ENCODE results near the gene CDH23.
A peak's percentile ranks its signal among the peaks of the same experiment; 100 is the strongest.

The CDH23 gene

GRCh38 chr10:71690094-71690720 lies 293.5 kb downstream of the CDH23 start:
- DNase-seq (ENCODE audit: low read depth): no peak

DNA sequence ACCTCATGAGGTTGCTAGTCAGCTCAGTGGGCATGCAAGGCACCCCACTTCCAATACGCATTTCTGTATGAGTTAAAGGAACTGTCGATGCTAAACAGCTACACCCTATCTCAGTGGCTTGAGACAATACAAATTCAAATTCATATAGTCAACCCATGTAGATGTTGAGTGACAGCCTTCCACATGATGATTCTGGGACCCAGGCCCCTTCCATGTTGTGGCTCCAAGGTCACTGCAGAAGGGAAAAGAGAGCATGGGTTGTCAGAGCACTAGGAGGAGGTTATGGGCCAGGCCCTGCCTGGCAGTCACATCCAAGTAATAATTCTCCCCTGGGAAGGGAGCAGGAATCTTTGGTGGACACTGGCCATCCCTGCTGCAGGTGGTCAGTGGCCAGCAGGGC lies 294.7 kb downstream of the CDH23 start:
- DNase-seq (ENCODE audit: low read depth): no peak

- DNase-seq (ENCODE audit: low read depth): no peak
Observed at GRCh38 chr10:71692598-71693306, 296.0 kb downstream of the CDH23 start.

GRCh38 chr10:71693377-71693776 lies 296.7 kb downstream of the CDH23 start:
- no peak for DNase-seq (ENCODE audit: low read depth)

GRCh38 chr10:71694039-71694501 lies 297.4 kb downstream of the CDH23 start:
- no peak for DNase-seq (ENCODE audit: low read depth)

DNA sequence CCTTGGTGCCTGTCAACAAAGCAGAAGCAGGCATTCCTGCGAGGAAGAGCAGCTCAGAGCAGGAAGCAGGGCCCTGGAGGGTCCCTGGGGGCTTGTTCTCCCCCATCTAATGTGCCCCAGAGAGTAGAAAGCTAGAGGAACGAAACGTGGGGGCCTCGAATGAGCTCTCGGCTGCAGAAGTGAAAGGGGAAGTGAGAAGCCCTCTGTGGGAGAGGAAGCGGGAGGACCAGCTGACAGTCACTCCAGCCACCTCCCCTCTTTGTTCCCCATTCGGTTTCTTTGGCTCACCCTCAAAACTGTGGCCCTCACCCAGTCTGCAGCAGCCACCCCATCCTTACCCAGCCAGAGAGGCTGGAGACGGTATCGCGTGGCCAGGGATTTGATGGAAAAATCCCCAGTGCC lies 297.8 kb downstream of the CDH23 start:
- DNase-seq (ENCODE audit: low read depth): no peak

DNA sequence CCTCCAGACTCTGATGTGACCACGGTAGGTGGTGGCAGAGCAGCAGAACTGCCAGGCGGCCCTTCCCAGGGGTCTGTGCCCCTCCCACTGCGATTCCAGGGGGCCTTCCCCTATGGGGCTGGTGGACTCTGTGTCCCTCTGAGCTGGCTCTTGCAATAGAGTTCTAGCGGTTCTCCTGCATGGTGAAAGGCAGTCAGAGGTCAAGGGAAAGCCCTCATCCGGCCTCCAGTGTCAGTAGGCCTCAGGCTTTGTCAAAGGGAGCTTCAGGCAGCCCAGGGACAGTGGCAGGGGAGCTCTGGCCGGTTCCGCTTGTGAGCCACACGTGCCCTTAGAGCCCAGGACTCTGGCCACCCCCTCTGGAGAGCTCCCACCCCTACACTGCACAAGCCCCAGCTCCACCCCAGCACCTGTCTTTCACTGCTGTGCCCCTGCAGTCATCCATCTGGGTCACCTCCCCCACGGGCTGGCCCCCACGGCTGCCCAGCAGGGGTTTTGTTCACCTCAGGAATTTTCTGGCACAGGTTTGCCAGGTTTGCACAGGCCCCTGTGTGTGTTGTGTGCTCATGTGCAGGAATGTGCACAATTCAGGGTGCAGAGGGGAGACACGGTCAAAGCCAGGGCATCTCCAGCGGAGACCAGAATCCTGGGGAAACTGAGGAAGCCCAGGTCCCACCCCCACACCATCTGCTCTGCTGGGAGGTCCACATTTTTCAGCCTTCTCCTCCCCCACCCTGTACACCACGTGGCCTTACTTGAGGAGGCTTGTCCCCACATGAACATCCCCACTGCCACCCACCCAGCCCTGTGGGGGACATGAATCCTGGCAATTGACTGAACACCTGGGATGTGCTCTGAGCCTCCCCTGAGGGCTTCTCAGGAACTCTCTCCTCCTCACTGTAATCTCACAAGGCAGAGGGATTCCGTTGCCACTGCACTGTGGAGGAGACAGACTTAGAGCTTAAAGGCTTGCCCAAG lies 299.1 kb downstream of the CDH23 start:
- no peak for DNase-seq (ENCODE audit: low read depth)

DNA sequence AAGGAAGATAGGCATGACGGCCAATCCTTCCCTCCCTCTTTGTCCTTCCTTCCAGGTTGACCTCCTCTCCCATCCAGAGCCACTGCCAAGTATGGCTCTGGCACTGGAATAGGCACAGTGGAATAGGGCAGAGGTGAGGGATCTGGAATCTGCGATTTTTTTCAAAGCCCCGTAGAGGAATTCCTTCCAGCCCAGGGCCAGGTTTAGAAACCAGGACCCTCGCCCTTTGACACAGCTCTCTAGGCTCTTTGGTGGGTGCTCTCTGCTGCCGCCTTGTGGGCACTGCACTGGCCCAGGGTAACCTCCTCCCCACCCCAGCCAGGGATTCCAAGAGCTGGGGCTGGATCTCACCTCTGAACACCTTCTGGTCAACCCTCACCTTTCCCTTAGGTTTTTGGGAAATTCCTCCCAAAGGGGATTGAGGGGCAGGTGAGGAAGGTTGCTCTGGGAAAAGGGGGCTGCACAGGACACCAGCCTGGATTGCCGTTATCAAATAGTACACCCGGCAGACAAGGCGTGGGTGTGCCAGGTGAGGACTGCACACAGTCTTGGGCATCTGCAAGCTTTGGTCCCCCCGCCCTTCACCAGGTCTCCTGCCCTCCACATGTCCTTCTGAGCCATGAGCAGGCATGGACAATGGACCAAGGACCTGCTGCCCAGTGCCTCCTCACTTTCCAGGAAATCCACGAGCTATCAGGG lies 300.1 kb downstream of the CDH23 start:
- DNase-seq (ENCODE audit: low read depth): peak; percentile 41

DNA sequence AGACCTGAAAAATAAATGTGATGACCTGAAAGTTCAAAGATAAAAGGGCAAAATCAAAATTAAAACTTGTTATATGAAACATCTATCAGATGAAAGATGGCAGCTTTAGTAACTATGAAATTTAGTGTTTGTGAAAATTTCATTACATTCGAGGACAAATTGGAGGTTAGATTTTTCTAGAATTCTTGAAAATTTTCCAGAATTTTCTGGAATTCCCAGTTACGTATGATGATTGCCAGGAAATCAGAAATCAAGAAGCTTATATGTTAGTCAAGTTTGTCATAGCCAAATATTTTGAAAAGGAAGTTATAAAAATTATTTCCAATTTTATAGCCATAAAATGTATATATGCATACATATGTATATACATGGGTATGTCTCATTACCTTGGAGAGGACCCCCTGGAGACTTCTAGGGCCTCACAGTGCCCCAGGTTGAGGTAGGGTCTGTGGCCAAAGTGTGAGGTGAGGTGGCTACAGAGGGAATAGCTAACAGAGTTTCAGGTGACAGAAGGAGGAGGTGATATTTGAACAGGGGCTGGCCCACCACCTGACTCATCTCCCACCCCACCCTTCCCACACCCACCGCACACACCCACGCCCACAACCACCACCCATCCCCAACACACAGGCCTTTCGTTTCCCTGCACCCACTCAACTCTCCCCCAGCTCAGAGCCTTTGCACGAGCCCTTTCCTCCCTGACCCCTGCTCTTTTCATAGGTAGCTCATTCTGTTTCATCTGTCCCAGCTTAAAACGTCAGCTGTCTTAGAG lies 301.4 kb downstream of the CDH23 start:
- peak; percentile 56 for DNase-seq (ENCODE audit: low read depth)

DNA sequence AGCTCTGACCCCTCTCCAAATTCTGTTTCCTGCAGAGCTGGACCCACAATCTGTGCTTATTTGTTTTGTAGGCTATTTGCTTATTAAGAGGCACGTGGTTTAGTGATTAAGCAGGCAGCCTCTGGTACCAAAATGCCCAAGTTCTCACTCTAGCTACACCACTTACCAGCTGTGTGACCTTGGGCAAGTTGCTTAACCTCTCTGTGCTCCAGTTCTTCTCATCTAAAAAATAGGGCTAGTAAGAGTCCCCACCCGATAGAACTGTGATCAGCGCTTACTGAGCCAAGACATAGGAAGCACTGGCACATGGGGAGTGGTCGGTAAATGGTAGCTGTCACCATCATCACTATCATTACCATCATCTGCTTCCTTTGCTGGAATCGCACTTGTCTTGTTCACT lies 302.0 kb downstream of the CDH23 start:
- no peak for DNase-seq (ENCODE audit: low read depth)

GRCh38 chr10:71700731-71701368 lies 304.1 kb downstream of the CDH23 start:
- DNase-seq (ENCODE audit: low read depth): no peak

DNA sequence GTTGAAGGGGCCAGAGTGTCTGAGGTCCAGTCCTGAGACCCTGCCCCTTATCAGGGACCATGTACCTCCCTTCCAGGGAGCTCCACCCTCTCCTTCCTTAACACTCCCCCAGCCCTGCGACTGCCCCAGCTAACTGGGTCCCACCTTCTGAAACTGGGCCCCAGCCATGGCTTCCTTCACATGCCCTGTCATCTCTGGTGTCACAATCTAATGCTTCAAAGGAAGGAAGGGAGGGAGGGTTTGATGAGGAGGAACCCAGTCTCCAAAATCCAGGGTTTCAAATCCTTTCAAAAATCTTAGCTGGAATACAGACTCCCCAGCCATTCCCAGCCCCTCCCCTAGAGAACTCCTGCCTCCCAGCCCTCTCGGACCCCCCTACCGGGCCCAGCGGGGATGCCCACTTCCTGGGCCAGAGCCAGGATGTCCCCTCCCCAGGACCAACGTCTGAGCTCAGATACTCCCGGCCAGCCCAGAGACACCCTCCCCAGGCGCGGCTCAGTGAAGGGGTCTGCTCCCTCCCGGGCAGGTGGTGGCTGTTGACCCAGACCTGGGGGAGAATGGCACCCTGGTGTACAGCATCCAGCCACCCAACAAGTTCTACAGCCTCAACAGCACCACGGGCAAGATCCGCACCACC lies 304.9 kb downstream of the CDH23 start:
- no peak for DNase-seq (ENCODE audit: low read depth)

- DNase-seq (ENCODE audit: low read depth): no peak
Observed at GRCh38 chr10:71703577-71703976, 306.9 kb downstream of the CDH23 start.

- no peak for DNase-seq (ENCODE audit: low read depth)
Observed at GRCh38 chr10:71704816-71705215, 308.1 kb downstream of the CDH23 start.

GRCh38 chr10:71705582-71705981 lies 308.9 kb downstream of the CDH23 start:
- DNase-seq (ENCODE audit: low read depth): no peak

DNA sequence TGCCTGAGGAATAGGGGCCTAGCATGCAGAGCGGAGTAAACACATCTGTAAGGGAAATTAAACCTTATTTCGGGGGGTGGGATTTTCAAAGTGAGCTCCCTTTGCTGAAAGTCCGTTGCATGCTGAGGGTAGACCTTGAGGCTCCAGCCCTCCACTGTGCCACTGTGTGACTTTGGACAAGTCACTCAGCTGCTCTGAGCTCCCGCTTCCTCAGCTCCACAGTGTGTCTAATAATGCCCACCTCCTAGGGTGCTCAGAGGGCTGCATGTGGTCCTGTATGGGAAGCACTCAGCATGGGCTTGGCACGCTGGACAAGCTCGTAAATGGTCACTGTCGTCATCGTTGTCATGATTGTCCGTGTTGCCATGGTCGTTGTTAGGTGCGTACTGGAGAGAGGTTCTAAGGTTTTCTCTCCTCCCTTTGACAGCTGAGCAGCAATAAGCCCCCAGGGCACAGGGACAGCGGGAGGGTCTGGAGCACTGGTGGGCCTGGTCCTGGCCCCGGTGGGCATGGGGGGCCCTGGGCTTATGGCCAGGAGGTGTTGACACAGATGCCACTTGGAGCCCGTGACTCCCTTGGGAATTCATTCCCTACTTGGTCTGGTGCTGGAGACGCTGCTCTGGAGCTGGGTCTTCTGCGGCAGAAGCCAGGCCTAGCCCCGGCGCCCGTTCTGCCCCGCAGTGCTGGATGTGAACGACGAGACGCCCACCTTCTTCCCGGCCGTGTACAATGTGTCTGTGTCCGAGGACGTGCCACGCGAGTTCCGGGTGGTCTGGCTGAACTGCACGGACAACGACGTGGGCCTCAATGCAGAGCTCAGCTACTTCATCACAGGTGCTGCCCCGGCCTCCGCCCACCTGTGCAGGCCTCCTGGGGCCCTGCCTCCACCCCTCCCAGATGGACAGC lies 309.7 kb downstream of the CDH23 start:
- DNase-seq (ENCODE audit: low read depth): no peak

DNA sequence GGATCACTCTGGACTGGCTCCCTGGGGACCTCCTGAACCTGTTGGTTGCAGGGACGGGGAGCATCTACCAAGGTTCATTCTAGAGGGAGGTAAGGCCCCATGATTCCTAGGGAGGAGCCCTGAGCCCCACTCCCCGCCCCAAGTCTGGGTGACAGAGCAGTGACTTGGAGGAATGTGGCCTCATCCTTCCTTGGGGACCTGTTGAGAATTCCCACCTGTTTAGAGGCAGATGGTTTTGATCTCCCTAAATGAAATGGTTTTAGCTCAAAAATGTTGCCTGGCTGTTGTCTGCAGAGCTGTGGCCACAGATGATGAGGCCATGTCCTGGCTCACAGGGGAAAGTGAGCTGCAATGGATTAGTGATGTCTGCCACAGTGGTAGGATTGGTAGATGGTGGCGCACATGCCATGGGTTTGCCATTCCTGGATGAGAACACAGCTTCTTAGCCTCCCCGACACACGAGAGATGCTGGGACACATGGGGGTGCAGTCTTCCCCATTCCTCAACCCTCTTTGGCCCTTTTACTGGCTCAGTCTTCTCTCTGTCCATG lies 310.6 kb downstream of the CDH23 start:
- no peak for DNase-seq (ENCODE audit: low read depth)

DNA sequence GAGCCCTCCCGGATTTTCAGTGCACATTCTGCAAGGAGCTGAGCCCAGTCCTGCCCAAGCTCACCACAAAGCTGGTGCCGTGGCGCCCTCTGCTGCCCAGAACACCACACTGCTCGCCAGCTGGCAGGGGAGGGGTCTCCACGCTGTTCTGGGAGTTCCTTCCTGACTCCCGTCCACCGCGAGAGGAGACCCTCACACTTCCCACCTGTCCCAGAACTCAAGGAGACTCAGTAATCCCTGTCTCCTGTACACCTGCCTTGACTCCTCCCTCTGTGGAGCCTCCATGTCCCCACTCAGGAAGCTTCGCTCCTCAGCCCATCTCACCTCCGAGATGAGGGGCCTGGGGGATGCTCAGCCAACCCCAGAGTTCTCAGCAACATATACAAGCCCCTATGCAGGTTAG lies 311.6 kb downstream of the CDH23 start:
- DNase-seq (ENCODE audit: low read depth): peak; percentile 48

Data from activated T-helper 9 cell treated with anti-CD3 and anti-CD28 coated beads, Interleukin-2, amount 50 U/mL, for 16 hours (primary cell).